HG03103 (cell line): Measurements from ENCODE around the gene TRIO.
A peak's percentile ranks its signal among the peaks of the same experiment; 100 is the strongest.

Experiments
- ATAC-seq: cut with Tn5 transposase; IDR thresholded peaks from one replicate; pipeline ENCODE4 v1.9.1; 2021; ENCODE audit warnings: low read depth; ENCODE audit not compliant: unreplicated experiment

The TRIO gene

GRCh38 chr5:14145435-14146334 lies 2.5 kb downstream of the TRIO start:
- no peak for ATAC-seq

- ATAC-seq = no peak
These were observed 3.6 kb downstream of the TRIO start for GRCh38 chr5:14146725-14147124.

DNA sequence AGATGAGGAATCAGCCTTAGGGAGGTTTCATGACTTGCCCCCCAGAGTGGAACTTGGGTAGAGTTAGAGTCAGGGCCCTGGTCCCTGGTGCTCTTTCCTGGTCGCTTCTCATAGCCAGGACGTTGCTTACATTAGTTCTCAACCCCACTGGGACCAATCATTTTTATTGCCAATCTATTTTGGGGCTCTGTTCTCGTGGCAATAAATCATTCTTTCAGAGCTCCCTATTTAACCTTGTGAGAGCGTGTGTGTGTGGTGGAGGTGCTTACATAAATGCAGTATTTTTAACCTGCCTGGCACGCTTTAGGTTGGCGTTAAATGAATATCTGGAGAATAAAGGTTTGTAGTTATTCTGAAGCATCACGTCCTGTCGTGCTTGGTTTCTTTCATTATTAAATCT lies 4.1 kb downstream of the TRIO start:
- ATAC-seq = no peak

GRCh38 chr5:14148483-14148882 lies 5.3 kb downstream of the TRIO start:
- ATAC-seq = no peak

- ATAC-seq = no peak
These were observed 5.9 kb downstream of the TRIO start for GRCh38 chr5:14148890-14149671.

GRCh38 chr5:14149672-14150274 lies 6.6 kb downstream of the TRIO start:
- no peak for ATAC-seq

GRCh38 chr5:14151416-14151815 lies 8.3 kb downstream of the TRIO start:
- no peak for ATAC-seq

GRCh38 chr5:14153071-14153864 lies 10.1 kb downstream of the TRIO start:
- ATAC-seq = no peak

DNA sequence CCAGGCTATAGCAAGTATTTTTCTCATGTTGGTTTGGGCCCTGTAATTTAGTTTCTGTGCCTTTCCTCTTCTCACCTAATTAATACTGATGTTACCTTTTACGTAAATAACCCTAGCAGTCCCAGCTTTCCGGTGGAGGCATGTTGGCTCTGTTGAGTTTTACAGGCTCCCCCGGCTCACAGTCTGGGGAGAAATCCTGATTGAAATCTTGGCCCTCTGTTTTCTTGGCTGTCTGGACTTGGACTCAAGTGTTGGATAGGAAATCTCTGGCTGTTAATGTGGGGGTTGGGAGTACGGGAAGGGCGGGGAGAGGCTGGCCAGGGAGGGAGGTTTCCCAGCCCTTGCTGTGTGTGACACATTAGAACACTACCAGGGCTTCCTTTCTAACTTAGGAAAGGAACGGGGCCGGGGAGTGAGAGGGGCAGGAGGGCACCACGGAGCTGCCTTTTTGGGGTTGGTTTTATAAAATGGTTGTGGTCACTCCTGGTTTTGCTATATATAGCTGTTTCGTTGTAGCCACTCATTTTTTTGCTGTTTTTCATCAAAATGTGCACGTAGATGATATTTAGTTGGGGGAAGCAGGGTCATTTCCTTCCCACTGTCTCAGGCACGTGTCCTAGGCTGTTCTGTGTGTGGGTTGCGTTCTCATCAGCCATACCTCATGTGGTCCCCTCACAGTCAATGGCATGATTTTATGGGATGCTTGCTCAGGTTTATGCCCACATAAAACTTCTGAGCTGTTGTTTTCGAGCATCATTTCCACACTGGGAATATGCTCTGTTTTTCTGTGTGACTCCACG lies 11.0 kb downstream of the TRIO start:
- ATAC-seq = no peak

DNA sequence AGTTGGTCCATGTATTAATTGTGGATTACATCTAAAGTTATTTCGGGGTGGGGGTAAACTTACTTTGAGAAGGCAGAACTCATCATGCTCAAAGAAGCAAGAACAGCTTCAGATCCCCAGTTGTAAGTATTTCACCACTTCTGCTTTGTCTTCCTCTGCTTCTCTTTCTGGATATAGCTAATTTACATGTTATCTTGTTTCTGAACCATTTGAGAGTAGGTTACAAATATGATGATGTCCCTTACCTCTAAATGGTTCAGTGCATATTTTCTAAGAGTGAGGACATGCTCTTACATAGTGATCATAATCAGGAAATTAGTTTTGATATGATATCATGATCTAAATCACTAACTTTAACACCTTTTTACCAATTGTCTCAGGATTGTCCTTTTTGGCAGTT lies 11.9 kb downstream of the TRIO start:
- ATAC-seq = peak; percentile 65

DNA sequence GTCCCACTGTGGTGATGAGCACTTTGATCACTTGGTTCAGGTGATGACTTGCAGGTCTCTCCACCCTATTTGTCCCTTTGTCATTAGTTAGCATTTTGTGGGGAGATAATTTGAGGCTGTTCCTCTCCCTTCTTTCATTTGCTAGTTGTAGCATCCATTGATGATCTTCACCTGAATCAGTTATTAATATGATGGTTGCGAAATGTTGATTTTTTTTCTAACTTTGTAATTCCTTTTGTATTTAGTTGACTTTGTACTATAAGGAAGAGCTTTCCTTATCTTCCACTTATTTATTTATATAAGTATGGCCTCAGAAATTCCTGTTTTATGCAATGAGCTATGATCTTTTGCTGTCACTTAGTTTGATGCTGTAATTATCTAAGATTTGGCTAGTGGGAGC lies 12.6 kb downstream of the TRIO start:
- no peak for ATAC-seq

GRCh38 chr5:14156290-14156649 lies 13.1 kb downstream of the TRIO start:
- peak; percentile 0 for ATAC-seq

DNA sequence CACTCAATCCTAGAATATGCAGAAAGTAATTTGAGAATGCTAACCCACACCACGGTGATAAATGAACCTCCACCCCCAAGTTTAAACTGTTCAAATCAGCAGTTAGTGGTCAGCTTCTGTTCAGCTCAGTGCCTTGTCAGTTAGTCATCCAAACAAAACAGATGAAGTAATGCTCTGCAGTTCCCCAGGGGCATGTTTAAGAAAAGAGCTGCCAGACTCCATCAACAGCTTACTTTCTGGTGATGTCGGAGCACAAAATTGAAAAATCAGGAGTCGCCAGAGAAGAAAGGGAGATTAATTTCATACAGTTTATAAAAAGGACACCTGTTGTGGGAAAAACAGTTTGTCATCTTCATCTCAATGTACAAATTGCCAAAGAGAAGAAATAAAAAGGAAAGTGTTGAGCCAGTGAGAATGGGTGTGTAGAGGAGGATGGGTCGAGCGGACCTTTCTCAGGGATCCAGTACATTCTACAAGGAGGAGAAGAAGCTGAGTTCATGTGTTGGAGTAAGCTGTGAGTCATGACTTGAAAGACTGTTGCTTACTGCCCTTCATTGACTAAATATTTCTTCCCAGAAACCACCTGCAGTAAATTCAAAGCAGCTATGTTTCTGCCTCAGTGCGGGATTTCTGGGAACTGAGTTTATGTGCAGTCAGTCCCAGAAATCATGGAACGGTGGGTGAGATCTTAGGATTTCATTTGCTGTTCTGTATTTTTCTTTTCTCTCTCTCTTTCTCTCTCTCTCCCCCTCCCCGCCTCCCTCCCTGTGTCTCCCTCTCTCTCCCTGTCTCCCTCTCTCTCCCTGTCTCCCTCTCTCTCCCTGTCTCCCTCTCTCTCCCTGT lies 13.7 kb downstream of the TRIO start:
- peak; percentile 60 for ATAC-seq

- no peak for ATAC-seq
These were observed 14.3 kb downstream of the TRIO start for GRCh38 chr5:14157493-14157782.

GRCh38 chr5:14158890-14159666 lies 15.9 kb downstream of the TRIO start:
- ATAC-seq = no peak

DNA sequence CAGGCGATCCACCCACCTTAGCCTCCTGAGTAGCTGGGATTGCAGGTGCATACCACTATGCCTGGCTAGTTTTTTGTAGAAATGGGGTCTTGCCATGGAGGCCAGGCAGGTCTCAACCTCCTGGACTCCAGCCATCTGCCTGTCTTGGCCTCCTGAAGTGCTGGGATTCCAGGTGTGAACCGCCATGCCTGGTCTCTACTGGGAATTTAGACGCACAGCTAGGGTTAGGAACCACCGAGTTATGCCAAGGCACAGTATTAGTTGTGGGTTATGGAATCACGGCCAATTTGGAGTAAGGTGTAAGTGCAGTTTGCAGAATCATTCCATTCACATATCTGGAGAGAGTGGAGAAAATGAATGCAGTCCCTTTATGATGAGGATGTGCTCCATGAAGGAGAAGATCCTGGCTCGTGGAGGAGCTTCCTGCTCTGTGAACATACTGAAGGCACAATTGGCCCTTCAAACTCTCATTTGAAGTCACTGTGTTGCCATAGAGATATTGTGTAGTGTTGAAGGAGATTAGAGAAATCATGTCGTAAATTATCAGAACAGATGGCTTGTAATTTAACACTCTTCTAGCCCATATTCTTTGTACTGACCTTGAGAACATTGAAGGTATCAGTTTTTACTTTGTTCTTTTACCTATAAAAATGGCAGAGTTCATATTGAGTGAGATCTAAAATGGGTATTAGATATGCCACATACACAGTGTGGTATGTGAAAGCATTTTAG lies 18.8 kb downstream of the TRIO start:
- ATAC-seq = no peak
